Lower leg skin (tissue), 4 donors: ENCODE results near the gene UNC79. TPM values are rescaled to one million over a fixed set of nuclear protein-coding genes. Genes with fewer than 3 reads are reported as not detected.
"Not testable (repeated sequence)": the region's sequence is repeated elsewhere in the genome, so short reads cannot be mapped to it uniquely, and the experiment has no call there.

Experiments
- DNase-seq, 2 donors: peaks; one replicate each; pipeline ENCODE4 v3.0.0-alpha.2; 2019; ENCODE audit warnings: low spot score in 2 of 2
- H3K4me3 ChIP-seq: fragments of 200-600 bp; sonication (generic); 2 replicates; pipeline ENCODE4 v1.5.1; 2017; ENCODE audit warnings: mild to moderate bottlenecking, low read depth; ENCODE audit not compliant: poor library complexity, severe bottlenecking
- CTCF ChIP-seq, 3 donors: fragments of 450-650 bp; IDR thresholded peaks; one replicate each; pipeline ENCODE4 v1.5.1; 2016; ENCODE audit warnings: antibody characterized with exemption in 3 of 3, mild to moderate bottlenecking in 3 of 3, moderate library complexity in 2 of 3
- POLR2A ChIP-seq, 2 donors: fragments of 450-650 bp; IDR thresholded peaks; one replicate each; pipeline ENCODE4 v1.6.1; 2016 to 2017; ENCODE audit warnings: antibody characterized with exemption in 2 of 2, mild to moderate bottlenecking in 1 of 2, moderate library complexity in 1 of 2
- WGBS, 2 donors: methylation state at CpG; one replicate each; pipeline ENCODE4 v1.1.5; 2018; 5-methylcytosine and 5-hydroxymethylcytosine counted together
- intact Hi-C: fragments of 100-400 bp; cut with DNase I; formaldehyde crosslinking; loops from one replicate; pipeline ENCODE4 v1.15.0; 2023; ENCODE audit warnings: low total_unique reads
- total RNA-seq, 4 donors: library from RNA; depleted of rRNA; stranded (reverse); fragments of >200 nt; gene quantifications; one replicate each; pipeline ENCODE4 v1.1.0, GENCODE V29; 2016

UNC79 gene
- total RNA-seq, 4 donors from 2014 or later: 0.06 to 0.27 TPM; not detected in 2

- intact Hi-C loops: no loop called here
- DNase-seq: no peak
- H3K4me3 ChIP-seq: no peak overlapping the region
- TF ChIP-seq POLR2A (IDR thresholded peaks at IDR 0.05): no peak
- no peak for TF ChIP-seq CTCF (IDR thresholded peaks at IDR 0.05)
Observed at GRCh38 chr14:93480867-93481266, 50.1 kb downstream of the UNC79 start.

- no peak for DNase-seq
- intact Hi-C loops: no loop called here
- no peak overlapping the region for H3K4me3 ChIP-seq
- WGBS, 2 donors: 65 to 68% methylated on average over 2 of the region's 2 CpGs
- TF ChIP-seq CTCF (IDR thresholded peaks at IDR 0.05) (no peak), POLR2A (IDR thresholded peaks at IDR 0.05) (no peak)
Observed at GRCh38 chr14:93481758-93482157, 51.0 kb downstream of the UNC79 start.

- no peak overlapping the region for H3K4me3 ChIP-seq
- no peak for TF ChIP-seq POLR2A (IDR thresholded peaks at IDR 0.05)
- no peak for TF ChIP-seq CTCF (IDR thresholded peaks at IDR 0.05)
- 35 to 65% methylated on average over 1 of the region's 1 CpG for WGBS, 2 donors
- intact Hi-C loops: no loop called here
- no peak for DNase-seq
Observed at GRCh38 chr14:93490001-93490400, 59.3 kb downstream of the UNC79 start.

- intact Hi-C loops: no loop called here
- no peak overlapping the region for H3K4me3 ChIP-seq
- WGBS, 2 donors: 68 to 74% methylated on average over 5 of the region's 5 CpGs
- TF ChIP-seq CTCF (IDR thresholded peaks at IDR 0.05) (no peak), POLR2A (IDR thresholded peaks at IDR 0.05) (no peak)
- DNase-seq: no peak
Observed at GRCh38 chr14:93493054-93493453, 62.3 kb downstream of the UNC79 start.

- H3K4me3 ChIP-seq, DNase-seq, intact Hi-C loops: not testable (repeated sequence)
- 75 to 87% methylated on average over 2 of the region's 2 CpGs for WGBS, 2 donors
Observed at GRCh38 chr14:93493622-93494021, 62.9 kb downstream of the UNC79 start.

- H3K4me3 ChIP-seq: no peak overlapping the region
- no peak for TF ChIP-seq POLR2A (IDR thresholded peaks at IDR 0.05)
- no peak for TF ChIP-seq CTCF (IDR thresholded peaks at IDR 0.05)
- 73 to 75% methylated on average over 3 of the region's 3 CpGs for WGBS, 2 donors
- intact Hi-C loops: no loop called here
- DNase-seq: no peak
Observed at GRCh38 chr14:93496856-93497741, 66.4 kb downstream of the UNC79 start.
